Transverse colon (tissue), 4 donors: ENCODE results near the gene KDM5C.

Experiments used
- EP300 ChIP-seq: sonication (generic); formaldehyde crosslinking; IDR thresholded peaks from one replicate; pipeline ENCODE4 v1.6.1; 2017; ENCODE audit warnings: antibody characterized with exemption, low read depth
- POLR2A ChIP-seq: fragments of 450-650 bp; IDR thresholded peaks from one replicate; pipeline ENCODE4 v1.6.1; 2016; ENCODE audit warnings: antibody characterized with exemption, mild to moderate bottlenecking, moderate library complexity
- POLR2AphosphoS5 ChIP-seq, 3 donors: sonication (generic); formaldehyde crosslinking; IDR thresholded peaks; one replicate each; pipeline ENCODE4 v1.6.1; 2016; ENCODE audit warnings: antibody characterized with exemption in 3 of 3
- TF ChIP-seq, protein P1 (sequence below), 5 experiments: fragments of 200-600 bp in 3 of 5; fragments of 450-650 bp in 2 of 5; sonication (generic) in 3 of 5; IDR thresholded peaks; 1 replicate in 2 of 5; 2 replicates in 3 of 5; pipeline ENCODE4 v1.5.1; 2016 to 2017; ENCODE audit warnings: antibody characterized with exemption in 5 of 5, inconsistent platforms in 3 of 5, mild to moderate bottlenecking in 2 of 5, moderate library complexity in 1 of 5

DNA sequence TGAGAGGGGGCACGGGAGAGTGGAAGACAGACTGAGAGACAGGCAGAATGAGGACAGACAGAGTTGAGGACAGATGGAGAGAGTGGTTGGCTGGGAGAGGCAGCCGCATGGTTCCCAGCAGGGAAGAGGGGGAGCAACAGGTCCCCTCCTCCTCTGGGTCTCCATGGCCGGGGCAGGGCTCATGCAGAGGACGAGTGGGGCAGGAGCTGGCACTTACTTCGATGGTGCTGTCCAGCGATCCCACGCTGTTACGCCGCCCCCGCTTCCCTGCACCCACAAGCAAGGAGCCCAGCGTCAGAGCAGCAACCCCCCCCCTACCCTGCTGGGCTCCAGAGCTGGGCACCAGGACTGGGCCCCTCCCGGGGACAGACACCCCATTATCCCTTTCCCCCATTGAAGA is 10.6 kb upstream of the KDM5C start:
- TF ChIP-seq, protein P1, sequence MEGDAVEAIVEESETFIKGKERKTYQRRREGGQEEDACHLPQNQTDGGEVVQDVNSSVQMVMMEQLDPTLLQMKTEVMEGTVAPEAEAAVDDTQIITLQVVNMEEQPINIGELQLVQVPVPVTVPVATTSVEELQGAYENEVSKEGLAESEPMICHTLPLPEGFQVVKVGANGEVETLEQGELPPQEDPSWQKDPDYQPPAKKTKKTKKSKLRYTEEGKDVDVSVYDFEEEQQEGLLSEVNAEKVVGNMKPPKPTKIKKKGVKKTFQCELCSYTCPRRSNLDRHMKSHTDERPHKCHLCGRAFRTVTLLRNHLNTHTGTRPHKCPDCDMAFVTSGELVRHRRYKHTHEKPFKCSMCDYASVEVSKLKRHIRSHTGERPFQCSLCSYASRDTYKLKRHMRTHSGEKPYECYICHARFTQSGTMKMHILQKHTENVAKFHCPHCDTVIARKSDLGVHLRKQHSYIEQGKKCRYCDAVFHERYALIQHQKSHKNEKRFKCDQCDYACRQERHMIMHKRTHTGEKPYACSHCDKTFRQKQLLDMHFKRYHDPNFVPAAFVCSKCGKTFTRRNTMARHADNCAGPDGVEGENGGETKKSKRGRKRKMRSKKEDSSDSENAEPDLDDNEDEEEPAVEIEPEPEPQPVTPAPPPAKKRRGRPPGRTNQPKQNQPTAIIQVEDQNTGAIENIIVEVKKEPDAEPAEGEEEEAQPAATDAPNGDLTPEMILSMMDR (IDR thresholded peaks at IDR 0.05): no peak
- TF ChIP-seq EP300 (no peak), POLR2AphosphoS5 (IDR thresholded peaks at IDR 0.05) (no peak), POLR2A (no peak)
